Skeletal muscle cell (primary cell): ENCODE measurements around the gene GFRA4.

Experiments
- DNase-seq: peaks from one replicate; pipeline ENCODE4 v3.0.0-alpha.2; 2010; ENCODE audit warnings: low read depth
- H3K4me3 ChIP-seq: 2 replicates; pipeline ENCODE4 v1.5.1; 2011; ENCODE audit warnings: low read depth, mild to moderate bottlenecking, control low read depth, low read length, moderate library complexity

Gene GFRA4

GRCh38 chr20:3663031-3663701 is at the start of gene GFRA4:
Gene GFRA4 (minus strand): TSS chr20:3663399. CDS start chr20:3663399, 0 bp downstream.
- DNase-seq: no peak
- no peak within 1 kb of the TSS for H3K4me3 ChIP-seq

- no peak within 1 kb of the TSS for H3K4me3 ChIP-seq
- no peak for DNase-seq
Measured at GRCh38 chr20:3712279-3712873, 49.2 kb upstream of the GFRA4 start, which contains the start of gene SIGLEC1. Gene SIGLEC1 (minus strand): TSS chr20:3712600. CDS start chr20:3707128, 5,472 bp downstream.

DNA sequence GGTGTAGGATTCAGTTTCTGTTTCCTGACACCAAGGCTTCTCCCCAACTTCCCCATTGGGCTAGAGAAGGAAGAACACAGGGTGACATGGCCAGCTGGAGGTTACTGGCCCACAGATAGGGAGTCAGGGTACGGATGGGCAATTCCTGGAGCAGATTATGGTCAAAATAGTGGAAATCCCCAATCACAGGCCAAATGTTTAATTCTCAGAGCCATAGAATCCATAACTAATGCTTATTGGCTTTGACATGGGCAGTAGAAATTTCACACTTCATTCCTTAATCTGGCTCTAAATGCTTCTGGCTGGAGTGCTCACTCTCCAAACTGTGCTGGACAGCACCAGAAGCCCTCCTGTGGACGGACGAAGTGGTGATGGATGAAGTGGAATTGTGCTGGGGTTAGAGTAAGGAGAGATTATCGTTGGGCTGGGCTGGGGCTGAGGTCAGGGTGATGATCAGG is 48.3 kb upstream of the GFRA4 start:
- DNase-seq: no peak
- no peak overlapping the region for H3K4me3 ChIP-seq

GRCh38 chr20:3710703-3711483 is 47.7 kb upstream of the GFRA4 start:
- H3K4me3 ChIP-seq: no peak overlapping the region
- DNase-seq: no peak

GRCh38 chr20:3710011-3710466 is 46.8 kb upstream of the GFRA4 start:
- H3K4me3 ChIP-seq: no peak overlapping the region
- DNase-seq: no peak

DNA sequence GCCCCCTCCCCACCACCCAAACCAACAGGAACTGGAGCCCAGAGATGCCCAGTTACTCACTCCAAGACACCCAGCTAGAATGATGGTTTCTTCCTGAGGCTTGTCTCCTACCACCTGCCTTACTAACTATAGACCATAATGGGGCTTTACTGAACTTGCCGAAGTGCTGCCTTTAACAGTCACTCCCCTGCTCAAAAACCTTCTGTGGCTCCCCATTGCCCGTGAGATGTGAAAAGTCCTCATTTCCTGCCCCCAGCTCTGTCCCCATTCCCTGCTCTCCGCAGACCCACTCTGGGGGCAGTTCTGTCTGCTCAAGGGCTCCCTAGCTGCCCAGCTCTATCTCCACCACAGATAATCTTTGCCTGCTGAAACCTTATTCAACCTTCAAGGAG is 44.3 kb upstream of the GFRA4 start:
- no peak overlapping the region for H3K4me3 ChIP-seq
- no peak for DNase-seq

DNA sequence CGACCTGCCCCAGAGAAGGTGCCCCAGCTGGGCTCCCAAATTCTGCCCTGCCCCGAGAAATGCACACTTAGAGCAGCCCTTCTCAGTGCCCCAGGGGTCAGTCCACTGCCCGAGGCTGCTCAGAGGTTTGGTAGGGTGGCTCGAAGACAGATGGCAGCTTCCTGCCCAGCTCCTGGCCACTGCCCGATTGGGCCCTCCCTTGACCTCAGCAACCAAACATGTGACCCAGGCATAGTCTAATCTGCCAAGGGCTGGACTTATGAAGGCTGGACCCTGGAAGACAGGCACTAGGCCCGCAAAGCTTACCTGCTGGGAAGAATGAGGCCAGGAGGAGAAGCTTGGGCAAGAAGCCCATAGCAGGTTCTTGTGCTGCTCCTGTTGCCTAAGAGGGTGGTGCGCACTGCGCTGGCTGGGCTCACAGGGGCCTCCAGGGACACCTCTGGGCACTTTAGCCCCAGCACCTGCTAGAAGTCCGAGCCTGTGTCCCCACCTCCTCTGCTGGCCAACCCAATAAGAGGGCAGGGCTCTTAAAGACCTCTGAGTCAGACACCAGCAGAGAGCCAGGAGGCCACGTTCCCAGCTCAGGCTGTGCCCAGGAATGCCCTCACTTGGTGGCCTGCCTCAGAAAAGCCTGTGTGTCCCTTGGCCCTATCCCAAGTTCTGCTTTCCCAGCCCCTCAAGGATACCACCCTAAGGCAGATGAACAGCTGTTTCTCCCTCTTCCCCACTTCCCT is 43.7 kb upstream of the GFRA4 start:
- DNase-seq: no peak
- H3K4me3 ChIP-seq: no peak overlapping the region

- DNase-seq: no peak
- H3K4me3 ChIP-seq: no peak overlapping the region
Measured at GRCh38 chr20:3705970-3706739, 43.0 kb upstream of the GFRA4 start.

GRCh38 chr20:3705491-3705969 is 42.3 kb upstream of the GFRA4 start:
- H3K4me3 ChIP-seq: no peak overlapping the region
- DNase-seq: no peak

GRCh38 chr20:3704087-3704486 is 40.9 kb upstream of the GFRA4 start:
- DNase-seq: no peak
- H3K4me3 ChIP-seq: no peak overlapping the region

- no peak for DNase-seq
- no peak overlapping the region for H3K4me3 ChIP-seq
Measured at GRCh38 chr20:3702611-3703391, 39.6 kb upstream of the GFRA4 start.

DNA sequence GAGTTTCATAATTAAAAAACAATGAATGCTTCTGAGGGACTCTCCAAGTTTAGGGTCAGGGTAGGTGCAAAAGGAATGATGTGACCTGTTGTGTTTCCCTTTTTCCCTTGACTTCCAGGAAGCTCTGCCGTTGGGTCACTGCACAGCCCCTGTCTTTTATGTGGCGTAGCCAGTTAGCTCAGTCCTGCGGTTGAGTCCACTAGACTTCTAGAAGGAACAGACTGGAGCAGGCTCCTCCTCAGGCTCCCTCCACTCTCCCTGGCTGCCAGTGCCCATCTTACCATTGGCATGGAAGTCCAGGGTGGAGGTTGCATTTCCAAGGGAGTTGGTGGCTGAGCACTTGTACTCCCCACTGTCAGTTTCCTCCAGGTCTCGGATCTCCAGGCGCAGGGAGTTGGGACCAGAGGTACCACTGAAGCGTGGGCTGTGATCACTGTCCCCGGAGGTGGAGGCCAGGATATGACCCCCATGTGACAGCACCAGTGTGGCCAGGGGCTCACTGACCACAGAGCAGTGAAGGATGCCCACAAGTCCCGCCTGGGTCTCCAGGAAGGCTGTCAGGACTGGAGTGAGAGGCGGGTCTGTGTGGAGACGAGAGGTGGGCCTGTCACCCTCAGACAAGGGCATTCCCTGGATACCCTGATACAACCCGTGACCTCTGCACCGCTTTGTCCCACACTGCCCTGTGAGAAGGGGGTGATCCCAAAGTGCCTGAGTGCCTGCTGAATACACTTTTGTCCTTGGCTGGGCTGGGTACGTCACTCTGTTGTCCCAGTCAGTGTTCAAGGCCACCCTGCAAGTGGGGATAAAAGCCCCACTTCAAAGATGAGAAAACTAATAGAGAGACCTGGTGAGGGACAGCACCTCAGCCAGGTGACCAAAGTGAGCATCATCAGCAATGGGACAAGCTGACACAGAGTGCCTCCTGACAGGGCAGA is 38.1 kb upstream of the GFRA4 start:
- no peak for DNase-seq
- H3K4me3 ChIP-seq: no peak overlapping the region

GRCh38 chr20:3699037-3699436 is 35.8 kb upstream of the GFRA4 start:
- no peak overlapping the region for H3K4me3 ChIP-seq
- DNase-seq: no peak

DNA sequence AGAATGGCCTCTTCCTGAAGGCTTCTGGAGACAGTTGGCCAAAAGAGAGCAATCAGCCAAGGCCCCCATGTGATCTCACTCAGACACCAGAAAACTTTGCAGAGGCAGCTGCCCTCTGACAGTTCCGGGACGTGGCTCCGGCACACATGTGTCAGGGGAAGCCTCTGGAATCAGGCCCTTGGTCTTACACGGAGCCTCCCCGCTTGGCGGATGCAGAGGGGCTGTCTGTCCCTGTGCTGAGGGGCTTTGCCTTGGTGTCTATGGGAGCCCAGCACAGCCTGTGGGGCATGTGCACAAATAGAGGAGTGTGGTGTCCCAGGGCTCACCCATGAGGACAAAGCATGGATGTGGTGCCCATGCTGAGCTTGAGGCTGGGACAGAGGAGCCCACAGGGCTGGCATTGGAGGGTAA is 35.4 kb upstream of the GFRA4 start:
- no peak overlapping the region for H3K4me3 ChIP-seq
- no peak for DNase-seq

GRCh38 chr20:3697588-3698305 is 34.5 kb upstream of the GFRA4 start:
- no peak overlapping the region for H3K4me3 ChIP-seq
- no peak for DNase-seq

- H3K4me3 ChIP-seq: no peak overlapping the region
- DNase-seq: no peak
Measured at GRCh38 chr20:3696745-3697587, 33.8 kb upstream of the GFRA4 start.
